Upper lobe of right lung (tissue), 1 donor: ENCODE data around the gene CDC14A. TPM values are rescaled to one million over a fixed set of nuclear protein-coding genes. Genes with fewer than 3 reads are reported as not detected.
"Not testable (repeated sequence)": the region's sequence is repeated elsewhere in the genome, so short reads cannot be mapped to it uniquely, and the experiment has no call there.

Source experiments
- ATAC-seq: fragments of 200-7000 bp; cut with Tn5 transposase; one replicate; pipeline ENCODE4 v1.9.1; 2020; ENCODE audit warnings: mild to moderate bottlenecking, moderate library complexity
- DNase-seq: peaks from one replicate; pipeline ENCODE4 v3.0.0-alpha.2; 2020
- H3K27ac ChIP-seq: fragments of 200-600 bp; one replicate; pipeline ENCODE4 v1.8.0; 2022
- H3K27me3 ChIP-seq: fragments of 200-600 bp; one replicate; pipeline ENCODE4 v1.8.0; 2022; ENCODE audit warnings: mild to moderate bottlenecking
- H3K36me3 ChIP-seq: fragments of 200-600 bp; one replicate; pipeline ENCODE4 v1.8.0; 2022
- H3K4me1 ChIP-seq: fragments of 200-600 bp; one replicate; pipeline ENCODE4 v1.8.0; 2022
- H3K4me3 ChIP-seq: fragments of 200-600 bp; one replicate; pipeline ENCODE4 v1.8.0; 2022; ENCODE audit warnings: mild to moderate bottlenecking
- H3K9me3 ChIP-seq: fragments of 200-600 bp; one replicate; pipeline ENCODE4 v1.8.0; 2022
- CTCF ChIP-seq: fragments of 200-600 bp; IDR thresholded peaks from one replicate; pipeline ENCODE4 v1.8.0; 2022; ENCODE audit warnings: antibody characterized with exemption
- intact Hi-C: fragments of 100-400 bp; cut with DNase I; formaldehyde crosslinking; loops from one replicate; pipeline ENCODE4 v1.11.0; 2022
- total RNA-seq: library from RNA; stranded (reverse); fragmentation: NEBNext Ultra II Directional; extraction: Animal tissue kit (Norgen Biotek cat#: 25700); gene quantifications from one replicate; pipeline ENCODE4 v1.2.1, GENCODE V29; 2021
- donor health status: DM: no; HTN: yes; CAD: no; lungs with severe emphysema.

CDC14A gene
- total RNA-seq, 1 donor from 2014 or later: 12.0 TPM

GRCh38 chr1:100398648-100399047 is 46.3 kb downstream of the CDC14A start:
- Histone ChIP-seq H3K9me3 (no peaks in the 10 kb centered on the region), H3K4me1 (peaks cover 15% of the 10 kb centered on the region), H3K27ac (no peak overlapping the region), H3K27me3 (no peaks in the 10 kb centered on the region), H3K4me3 (no peak overlapping the region), H3K36me3 (no peaks in the 10 kb centered on the region)
- intact Hi-C loops: no loop called here
- TF ChIP-seq CTCF: no peak
- ATAC-seq (no peak), DNase-seq (no peak)

- intact Hi-C loops: no loop called here
- DNase-seq (no peak), ATAC-seq (peak; percentile 84)
- no peaks in the 10 kb centered on the region for H3K9me3 ChIP-seq
- no peaks in the 10 kb centered on the region for H3K27me3 ChIP-seq
- peaks cover 16% of the 10 kb centered on the region for H3K4me1 ChIP-seq
- no peak for TF ChIP-seq CTCF
- H3K4me3 ChIP-seq: no peak overlapping the region
- peak overlapping the region; percentile 60 for H3K27ac ChIP-seq
- no peaks in the 10 kb centered on the region for H3K36me3 ChIP-seq
Measured at GRCh38 chr1:100400404-100400803, 48.1 kb downstream of the CDC14A start.

GRCh38 chr1:100404821-100405220 is 52.5 kb downstream of the CDC14A start:
- no peak for TF ChIP-seq CTCF
- DNase-seq: no peak
- intact Hi-C loops: no loop called here

GRCh38 chr1:100405902-100406301 is 53.6 kb downstream of the CDC14A start:
- DNase-seq, H3K4me3 ChIP-seq, H3K9me3 ChIP-seq, H3K27me3 ChIP-seq, H3K4me1 ChIP-seq, H3K36me3 ChIP-seq, ATAC-seq, H3K27ac ChIP-seq, intact Hi-C loops: not testable (repeated sequence)

More at GRCh38 chr1:100404821-100405220, 52.5 kb downstream of the CDC14A start:
- no peak for ATAC-seq
- H3K4me1 ChIP-seq: peaks cover 10% of the 10 kb centered on the region
- no peaks in the 10 kb centered on the region for H3K36me3 ChIP-seq
- H3K9me3 ChIP-seq: no peaks in the 10 kb centered on the region
- no peak overlapping the region for H3K27ac ChIP-seq
- no peaks in the 10 kb centered on the region for H3K27me3 ChIP-seq
- no peak overlapping the region for H3K4me3 ChIP-seq

GRCh38 chr1:100407390-100407789 is 55.1 kb downstream of the CDC14A start:
- ATAC-seq, H3K9me3 ChIP-seq, H3K4me1 ChIP-seq, intact Hi-C loops, H3K27ac ChIP-seq, H3K4me3 ChIP-seq, H3K27me3 ChIP-seq, DNase-seq, H3K36me3 ChIP-seq: not testable (repeated sequence)

GRCh38 chr1:100411019-100411418 is 58.7 kb downstream of the CDC14A start:
- no peak for TF ChIP-seq CTCF
- ATAC-seq (no peak), DNase-seq (no peak)
- no peak overlapping the region for H3K4me3 ChIP-seq
- no peaks in the 10 kb centered on the region for H3K27me3 ChIP-seq
- H3K36me3 ChIP-seq: no peaks in the 10 kb centered on the region
- intact Hi-C loops: no loop called here
- H3K27ac ChIP-seq: no peak overlapping the region
- H3K4me1 ChIP-seq: no peaks in the 10 kb centered on the region
- no peaks in the 10 kb centered on the region for H3K9me3 ChIP-seq

- Histone ChIP-seq H3K36me3 (no peaks in the 10 kb centered on the region), H3K27me3 (no peaks in the 10 kb centered on the region), H3K27ac (no peak overlapping the region), H3K4me1 (no peaks in the 10 kb centered on the region), H3K9me3 (no peaks in the 10 kb centered on the region), H3K4me3 (no peak overlapping the region)
- intact Hi-C loops: no loop called here
- TF ChIP-seq CTCF: no peak
- no peak for ATAC-seq
- no peak for DNase-seq
Measured at GRCh38 chr1:100411574-100411973, 59.3 kb downstream of the CDC14A start.
